Activated naive CD4-positive, alpha-beta T cell treated with anti-CD3 and anti-CD28 coated beads, Interleukin-2, amount 50 U/mL, for 24 hours (primary cell): ENCODE data around the gene MEOX2.

ENCODE experiments used
- H3K27ac Mint-ChIP-seq: one replicate; pipeline ENCODE4 v1.8.0; 2021; ENCODE audit warnings: mild to moderate bottlenecking, mixed read lengths
- H3K27me3 Mint-ChIP-seq: one replicate; pipeline ENCODE4 v1.8.0; 2021; ENCODE audit warnings: mixed read lengths
- H3K36me3 Mint-ChIP-seq: one replicate; pipeline ENCODE4 v1.8.0; 2021; ENCODE audit warnings: mixed read lengths
- H3K4me1 Mint-ChIP-seq: one replicate; pipeline ENCODE4 v1.8.0; 2021; ENCODE audit warnings: mixed read lengths
- H3K4me3 Mint-ChIP-seq: one replicate; pipeline ENCODE4 v1.8.0; 2021; ENCODE audit warnings: mild to moderate bottlenecking, mixed read lengths
- H3K9me3 Mint-ChIP-seq: one replicate; pipeline ENCODE4 v1.8.0; 2021; ENCODE audit warnings: mixed read lengths

The MEOX2 gene

GRCh38 chr7:15606561-15606960 is 79.9 kb downstream of the MEOX2 start:
- Mint-ChIP-seq H3K4me3 (no peak overlapping the region), H3K9me3 (no peaks in the 10 kb centered on the region), H3K27ac (no peak overlapping the region), H3K27me3 (no peaks in the 10 kb centered on the region), H3K36me3 (no peaks in the 10 kb centered on the region), H3K4me1 (no peaks in the 10 kb centered on the region)

GRCh38 chr7:15604166-15604565 is 82.3 kb downstream of the MEOX2 start:
- Mint-ChIP-seq H3K27ac (no peak overlapping the region), H3K36me3 (no peaks in the 10 kb centered on the region), H3K4me3 (no peak overlapping the region), H3K9me3 (no peaks in the 10 kb centered on the region), H3K4me1 (no peaks in the 10 kb centered on the region), H3K27me3 (no peaks in the 10 kb centered on the region)

GRCh38 chr7:15603124-15603523 is 83.4 kb downstream of the MEOX2 start:
- Mint-ChIP-seq H3K27me3 (no peaks in the 10 kb centered on the region), H3K4me3 (no peak overlapping the region), H3K36me3 (no peaks in the 10 kb centered on the region), H3K4me1 (no peaks in the 10 kb centered on the region), H3K27ac (no peak overlapping the region), H3K9me3 (no peaks in the 10 kb centered on the region)

- H3K27ac Mint-ChIP-seq: no peak overlapping the region
- H3K4me1 Mint-ChIP-seq: no peaks in the 10 kb centered on the region
- H3K27me3 Mint-ChIP-seq: no peaks in the 10 kb centered on the region
- no peaks in the 10 kb centered on the region for H3K9me3 Mint-ChIP-seq
- H3K4me3 Mint-ChIP-seq: no peak overlapping the region
- no peaks in the 10 kb centered on the region for H3K36me3 Mint-ChIP-seq
These were observed 84.2 kb downstream of the MEOX2 start for GRCh38 chr7:15602236-15602635.

GRCh38 chr7:15601175-15601574 is 85.3 kb downstream of the MEOX2 start:
- no peak overlapping the region for H3K4me3 Mint-ChIP-seq
- no peak overlapping the region for H3K27ac Mint-ChIP-seq
- H3K27me3 Mint-ChIP-seq: no peaks in the 10 kb centered on the region
- no peaks in the 10 kb centered on the region for H3K9me3 Mint-ChIP-seq
- H3K36me3 Mint-ChIP-seq: no peaks in the 10 kb centered on the region
- no peaks in the 10 kb centered on the region for H3K4me1 Mint-ChIP-seq

- H3K9me3 Mint-ChIP-seq: no peaks in the 10 kb centered on the region
- H3K4me1 Mint-ChIP-seq: no peaks in the 10 kb centered on the region
- no peak overlapping the region for H3K27ac Mint-ChIP-seq
- no peaks in the 10 kb centered on the region for H3K27me3 Mint-ChIP-seq
- no peak overlapping the region for H3K4me3 Mint-ChIP-seq
- no peaks in the 10 kb centered on the region for H3K36me3 Mint-ChIP-seq
These were observed 86.2 kb downstream of the MEOX2 start for GRCh38 chr7:15600298-15600697.

- Mint-ChIP-seq H3K36me3 (no peaks in the 10 kb centered on the region), H3K4me3 (no peak overlapping the region), H3K4me1 (no peaks in the 10 kb centered on the region), H3K27ac (no peak overlapping the region), H3K27me3 (no peaks in the 10 kb centered on the region), H3K9me3 (no peaks in the 10 kb centered on the region)
These were observed 92.0 kb downstream of the MEOX2 start for GRCh38 chr7:15594461-15594860.

- no peaks in the 10 kb centered on the region for H3K9me3 Mint-ChIP-seq
- H3K4me1 Mint-ChIP-seq: no peaks in the 10 kb centered on the region
These were observed 93.1 kb downstream of the MEOX2 start for GRCh38 chr7:15593382-15593781.

GRCh38 chr7:15586266-15586665 is 100.2 kb downstream of the MEOX2 start:
- no peak overlapping the region for H3K4me3 Mint-ChIP-seq
- peaks cover 5% of the 10 kb centered on the region for H3K9me3 Mint-ChIP-seq

More at GRCh38 chr7:15593382-15593781, 93.1 kb downstream of the MEOX2 start:
- H3K27ac Mint-ChIP-seq: no peak overlapping the region
- H3K27me3 Mint-ChIP-seq: no peaks in the 10 kb centered on the region
- H3K36me3 Mint-ChIP-seq: no peaks in the 10 kb centered on the region
- no peak overlapping the region for H3K4me3 Mint-ChIP-seq

GRCh38 chr7:15584575-15584974 is 101.9 kb downstream of the MEOX2 start:
- Mint-ChIP-seq H3K36me3 (no peaks in the 10 kb centered on the region), H3K4me1 (no peaks in the 10 kb centered on the region), H3K4me3 (no peak overlapping the region), H3K27ac (no peak overlapping the region), H3K9me3 (peaks cover 5% of the 10 kb centered on the region), H3K27me3 (no peaks in the 10 kb centered on the region)

More at GRCh38 chr7:15586266-15586665, 100.2 kb downstream of the MEOX2 start:
- no peaks in the 10 kb centered on the region for H3K36me3 Mint-ChIP-seq
- no peaks in the 10 kb centered on the region for H3K4me1 Mint-ChIP-seq
- H3K27ac Mint-ChIP-seq: no peak overlapping the region
- H3K27me3 Mint-ChIP-seq: no peaks in the 10 kb centered on the region

- Mint-ChIP-seq H3K4me1 (no peaks in the 10 kb centered on the region), H3K9me3 (peaks cover 5% of the 10 kb centered on the region), H3K36me3 (no peaks in the 10 kb centered on the region), H3K27me3 (no peaks in the 10 kb centered on the region), H3K4me3 (no peak overlapping the region), H3K27ac (no peak overlapping the region)
These were observed 103.7 kb downstream of the MEOX2 start for GRCh38 chr7:15582773-15583172.

GRCh38 chr7:15581352-15581951 is 105.0 kb downstream of the MEOX2 start:
- no peaks in the 10 kb centered on the region for H3K4me1 Mint-ChIP-seq
- no peaks in the 10 kb centered on the region for H3K27me3 Mint-ChIP-seq
- no peaks in the 10 kb centered on the region for H3K36me3 Mint-ChIP-seq
- H3K4me3 Mint-ChIP-seq: no peak overlapping the region
- no peak overlapping the region for H3K27ac Mint-ChIP-seq
- H3K9me3 Mint-ChIP-seq: peaks cover 10% of the 10 kb centered on the region

GRCh38 chr7:15580604-15581351 is 105.7 kb downstream of the MEOX2 start:
- Mint-ChIP-seq H3K27me3 (no peaks in the 10 kb centered on the region), H3K36me3 (no peaks in the 10 kb centered on the region), H3K4me1 (no peaks in the 10 kb centered on the region), H3K9me3 (peaks cover 10% of the 10 kb centered on the region), H3K27ac (no peak overlapping the region), H3K4me3 (no peak overlapping the region)

GRCh38 chr7:15577600-15577999 is 108.9 kb downstream of the MEOX2 start:
- Mint-ChIP-seq H3K4me3 (no peak overlapping the region), H3K27me3 (no peaks in the 10 kb centered on the region), H3K36me3 (no peaks in the 10 kb centered on the region), H3K27ac (no peak overlapping the region), H3K9me3 (peaks cover 14% of the 10 kb centered on the region), H3K4me1 (no peaks in the 10 kb centered on the region)

GRCh38 chr7:15571301-15571878 is 115.1 kb downstream of the MEOX2 start:
- H3K27ac Mint-ChIP-seq: no peak overlapping the region

GRCh38 chr7:15567652-15568051 is 118.8 kb downstream of the MEOX2 start:
- H3K27ac Mint-ChIP-seq: no peak overlapping the region
- no peaks in the 10 kb centered on the region for H3K9me3 Mint-ChIP-seq
- no peak overlapping the region for H3K4me3 Mint-ChIP-seq
- H3K27me3 Mint-ChIP-seq: no peaks in the 10 kb centered on the region
- no peaks in the 10 kb centered on the region for H3K4me1 Mint-ChIP-seq
- H3K36me3 Mint-ChIP-seq: no peaks in the 10 kb centered on the region

More at GRCh38 chr7:15571301-15571878, 115.1 kb downstream of the MEOX2 start:
- Mint-ChIP-seq H3K36me3 (no peaks in the 10 kb centered on the region), H3K4me3 (no peak overlapping the region), H3K4me1 (no peaks in the 10 kb centered on the region), H3K9me3 (peaks cover 8% of the 10 kb centered on the region), H3K27me3 (no peaks in the 10 kb centered on the region)
